ENCODE results near the gene GNAQ. TPM values are rescaled to one million over a fixed set of nuclear protein-coding genes. Genes with fewer than 3 reads are reported as not detected.

Gene GNAQ
- polyA plus RNA-seq, 2 of the 4 experiments (the other 2 are of a cell fraction): 17.9 to 60.0 TPM

GRCh38 chr9:77832639-77833038 is 199.0 kb downstream of the GNAQ start:
- 95% methylated on average over 9 of the region's 9 CpGs for WGBS (ENCODE audit: missing lambda C conversion rate)
- no peak for FAIRE-seq
- CTCF ChIA-PET: interaction anchor here (0.8 to 2.6 kb wide), 5 partner anchors 9 to 203 kb away, joined by 3 to 13 read pairs (median 4); no protein-coding TSS in a partner anchor

DNA sequence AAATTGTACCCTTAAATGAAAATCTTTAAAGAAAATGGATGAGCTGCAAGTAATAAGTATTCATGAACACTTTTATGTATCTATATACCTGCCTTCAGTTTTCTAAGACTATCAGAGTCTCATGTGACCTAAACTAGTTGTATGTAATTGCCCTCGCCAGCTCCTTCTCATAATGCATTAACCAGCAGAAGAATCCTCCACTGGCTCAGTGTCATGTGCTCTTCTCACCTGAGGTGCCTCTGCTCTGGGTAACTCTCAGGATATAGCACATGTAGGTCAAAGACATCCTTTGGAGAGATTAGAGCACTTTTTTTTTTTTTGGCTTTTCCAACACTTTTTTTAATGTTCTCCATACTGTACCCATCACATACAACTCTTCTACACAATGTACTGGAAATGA is 199.8 kb downstream of the GNAQ start:
- Histone ChIP-seq H3K4me2 (no peak overlapping the region), H3K9me3 (no peaks in the 10 kb centered on the region), H3K4me1 (peaks cover 14% of the 10 kb centered on the region), H3K27ac (no peak overlapping the region), H3K4me3 (no peak overlapping the region)
- ChIA-PET POLR2A (no interaction called here), CTCF (interaction anchor here (1.2 to 2.6 kb wide), 2 partner anchors 10 to 21 kb away, joined by 4 to 13 read pairs; no protein-coding TSS in a partner anchor)
- FAIRE-seq: peak; percentile 7
- TF ChIP-seq HDAC2 (IDR thresholded peaks at IDR 0.05): no peak
- TF ChIP-seq BHLHE40 (IDR thresholded peaks at IDR 0.05; ENCODE audit: low read depth, low read length): no peak
- no peak for TF ChIP-seq REST (IDR thresholded peaks at IDR 0.05)
- no peak for TF ChIP-seq MAX (IDR thresholded peaks at IDR 0.05)
- TF ChIP-seq PHF8 (IDR thresholded peaks at IDR 0.05; ENCODE audit: borderline replicate concordance, low read depth): no peak
- no peak for TF ChIP-seq CTCF (IDR thresholded peaks at IDR 0.05)
- TF ChIP-seq RCOR1 (IDR thresholded peaks at IDR 0.05; ENCODE audit: low read depth, low read length): no peak
- ATAC-seq: no peak
- DNase-seq (ENCODE audit: low read depth in 1 of 2, low spot score in 1 of 2): no peak
- WGBS (ENCODE audit: missing lambda C conversion rate): 92% methylated on average over 1 of the region's 1 CpG

More at GRCh38 chr9:77832639-77833038, 199.0 kb downstream of the GNAQ start:
- H3K4me3 ChIP-seq: no peak overlapping the region
- DNase-seq (ENCODE audit: low read depth in 1 of 2, low spot score in 1 of 2) (no peak), ATAC-seq (no peak)
- H3K9me3 ChIP-seq: no peaks in the 10 kb centered on the region
- POLR2A ChIA-PET: no interaction called here
- H3K4me1 ChIP-seq: peaks cover 8% of the 10 kb centered on the region
- H3K4me2 ChIP-seq: no peak overlapping the region
- H3K27ac ChIP-seq: no peak overlapping the region
- TF ChIP-seq SMC3 (IDR thresholded peaks at IDR 0.05) (no peak), HDAC2 (IDR thresholded peaks at IDR 0.05) (no peak), KDM5A (IDR thresholded peaks at IDR 0.05) (no peak), CTCF (IDR thresholded peaks at IDR 0.05) (no peak), ZFP36 (IDR thresholded peaks at IDR 0.05; ENCODE audit: borderline replicate concordance, partially characterized antibody) (no peak), BHLHE40 (IDR thresholded peaks at IDR 0.05; ENCODE audit: low read depth, low read length) (no peak), TFCP2L1 (CRISPR knock-in tag; IDR thresholded peaks at IDR 0.05) (no peak), MAFK (IDR thresholded peaks at IDR 0.05; ENCODE audit: partially characterized antibody) (no peak), E2F6 (IDR thresholded peaks at IDR 0.05; ENCODE audit: borderline replicate concordance, low read depth) (no peak), CBX2 (IDR thresholded peaks at IDR 0.05; ENCODE audit: borderline replicate concordance, low read depth) (no peak), NFE2L2 (conservative IDR thresholded peaks at IDR 0.05; ENCODE audit: low read length) (no peak), CHD4 (IDR thresholded peaks at IDR 0.05; ENCODE audit: borderline replicate concordance) (no peak)
- TF ChIP-seq, protein P1, sequence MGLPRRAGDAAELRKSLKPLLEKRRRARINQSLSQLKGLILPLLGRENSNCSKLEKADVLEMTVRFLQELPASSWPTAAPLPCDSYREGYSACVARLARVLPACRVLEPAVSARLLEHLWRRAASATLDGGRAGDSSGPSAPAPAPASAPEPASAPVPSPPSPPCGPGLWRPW (IDR thresholded peaks at IDR 0.05): no peak
